Adipocyte (in vitro differentiated cells): ENCODE data around the gene FZD8.

ENCODE experiments used
- DNase-seq: peaks from one replicate; pipeline ENCODE4 v3.0.0-alpha.2; 2015; ENCODE audit warnings: low read depth
- H3K27me3 ChIP-seq: replicated peaks from 2 replicates; pipeline ENCODE4 v1.7.0; 2013; ENCODE audit warnings: mild to moderate bottlenecking, low read length, moderate library complexity; ENCODE audit not compliant: control insufficient read depth, insufficient read depth
- H3K36me3 ChIP-seq: 2 replicates; pipeline ENCODE4 v1.7.0; 2013; ENCODE audit warnings: low read length, mild to moderate bottlenecking, moderate library complexity; ENCODE audit not compliant: control insufficient read depth, insufficient read depth, severe bottlenecking
- H3K4me1 ChIP-seq: 2 replicates; pipeline ENCODE4 v1.7.0; 2013; ENCODE audit warnings: mild to moderate bottlenecking, low read length, moderate library complexity; ENCODE audit not compliant: control insufficient read depth, insufficient read depth
- H3K4me3 ChIP-seq: 2 replicates; pipeline ENCODE4 v1.7.0; 2013; ENCODE audit warnings: mild to moderate bottlenecking, low read length, moderate library complexity
- H3K9ac ChIP-seq: 2 replicates; pipeline ENCODE4 v1.7.0; 2013; ENCODE audit warnings: mild to moderate bottlenecking, low read length, moderate library complexity
- H3K9me3 ChIP-seq: 2 replicates; pipeline ENCODE4 v1.7.0; 2013; ENCODE audit warnings: mild to moderate bottlenecking, low read length, moderate library complexity; ENCODE audit not compliant: control insufficient read depth

The FZD8 gene

GRCh38 chr10:35631404-35631803 is 10.7 kb downstream of the FZD8 start:
- H3K4me3 ChIP-seq: no peak overlapping the region
- peaks cover 13% of the 10 kb centered on the region for H3K4me1 ChIP-seq
- no peaks in the 10 kb centered on the region for H3K36me3 ChIP-seq
- H3K27me3 ChIP-seq: no peaks in the 10 kb centered on the region
- no peaks in the 10 kb centered on the region for H3K9me3 ChIP-seq
- DNase-seq: no peak
- H3K9ac ChIP-seq: no peak overlapping the region

GRCh38 chr10:35626971-35627507 is 15.1 kb downstream of the FZD8 start:
- DNase-seq: peak; percentile 28
- H3K4me3 ChIP-seq: no peak overlapping the region
- no peaks in the 10 kb centered on the region for H3K36me3 ChIP-seq
- H3K27me3 ChIP-seq: no peaks in the 10 kb centered on the region
- H3K9ac ChIP-seq: no peak overlapping the region
- peaks cover 12% of the 10 kb centered on the region for H3K4me1 ChIP-seq
- no peaks in the 10 kb centered on the region for H3K9me3 ChIP-seq

GRCh38 chr10:35614312-35614711 is 27.8 kb downstream of the FZD8 start:
- H3K4me3 ChIP-seq: no peak overlapping the region
- H3K9ac ChIP-seq: no peak overlapping the region
- no peaks in the 10 kb centered on the region for H3K36me3 ChIP-seq
- no peaks in the 10 kb centered on the region for H3K4me1 ChIP-seq
- no peaks in the 10 kb centered on the region for H3K9me3 ChIP-seq
- H3K27me3 ChIP-seq: peaks cover 9% of the 10 kb centered on the region
- no peak for DNase-seq

DNA sequence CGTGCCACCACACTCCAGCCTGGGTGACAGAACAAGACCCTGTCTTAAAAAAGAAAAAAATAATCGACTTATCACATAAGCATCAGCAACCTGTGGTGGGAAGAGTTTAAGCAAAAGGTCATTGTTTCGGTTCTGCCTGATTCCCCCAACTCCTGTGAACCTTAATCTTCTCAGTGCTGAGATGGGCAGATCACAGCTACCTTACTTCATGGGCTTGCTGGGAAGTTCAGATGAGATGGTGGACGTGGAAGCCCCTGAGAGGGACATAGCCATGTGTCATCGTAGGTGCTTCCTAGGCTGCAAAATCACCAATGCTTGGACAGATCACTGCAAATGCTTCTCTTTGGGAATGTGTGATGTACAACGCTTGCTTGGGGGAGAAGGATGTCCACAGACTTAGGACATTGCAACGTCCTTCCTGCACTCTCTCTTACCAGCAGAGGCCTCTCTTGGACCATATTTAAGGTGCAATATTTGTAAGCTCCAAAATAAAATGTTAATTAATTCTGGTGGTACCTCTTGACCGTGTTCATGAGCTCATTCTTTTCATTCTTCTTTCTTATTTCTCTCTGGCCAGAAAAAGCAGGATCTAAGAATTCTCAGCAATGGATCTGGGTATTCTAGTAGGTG is 28.4 kb downstream of the FZD8 start:
- Histone ChIP-seq H3K4me1 (no peaks in the 10 kb centered on the region), H3K9ac (no peak overlapping the region), H3K9me3 (no peaks in the 10 kb centered on the region), H3K4me3 (no peak overlapping the region), H3K36me3 (no peaks in the 10 kb centered on the region), H3K27me3 (peaks cover 9% of the 10 kb centered on the region)
- DNase-seq: peak; percentile 35

GRCh38 chr10:35613107-35613440 is 29.0 kb downstream of the FZD8 start:
- no peaks in the 10 kb centered on the region for H3K36me3 ChIP-seq
- H3K9ac ChIP-seq: no peak overlapping the region
- peaks cover 9% of the 10 kb centered on the region for H3K27me3 ChIP-seq
- no peaks in the 10 kb centered on the region for H3K9me3 ChIP-seq
- no peaks in the 10 kb centered on the region for H3K4me1 ChIP-seq
- no peak overlapping the region for H3K4me3 ChIP-seq
- no peak for DNase-seq

- no peak for DNase-seq
- H3K27me3 ChIP-seq: peaks cover 9% of the 10 kb centered on the region
Observed at GRCh38 chr10:35612385-35613106, 29.6 kb downstream of the FZD8 start.

DNA sequence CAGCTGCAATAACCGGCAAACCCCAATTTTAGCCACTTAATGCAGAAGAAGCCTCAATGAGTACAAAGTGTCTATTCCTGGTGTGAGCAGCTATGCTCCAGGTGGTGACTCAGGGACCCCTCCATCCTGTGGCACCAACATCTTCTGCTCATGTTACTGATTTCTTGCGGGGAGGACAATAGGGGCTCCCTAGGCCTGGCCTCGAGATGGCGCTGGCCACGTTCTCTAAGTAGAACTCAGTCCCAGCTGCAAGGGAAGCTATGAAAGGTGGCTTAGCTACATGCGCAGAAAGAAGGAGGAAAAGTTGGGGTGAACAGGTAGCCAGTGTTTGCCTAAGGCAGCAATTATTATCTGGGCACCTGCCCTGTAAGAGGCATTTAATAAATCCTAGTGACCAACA is 30.3 kb downstream of the FZD8 start:
- Histone ChIP-seq H3K9ac (no peak overlapping the region), H3K4me1 (peaks cover 4% of the 10 kb centered on the region), H3K36me3 (no peaks in the 10 kb centered on the region), H3K4me3 (no peak overlapping the region), H3K27me3 (peaks cover 9% of the 10 kb centered on the region), H3K9me3 (no peaks in the 10 kb centered on the region)
- no peak for DNase-seq

More at GRCh38 chr10:35612385-35613106, 29.6 kb downstream of the FZD8 start:
- H3K4me3 ChIP-seq: no peak overlapping the region
- no peaks in the 10 kb centered on the region for H3K4me1 ChIP-seq
- H3K36me3 ChIP-seq: no peaks in the 10 kb centered on the region
- no peak overlapping the region for H3K9ac ChIP-seq
- H3K9me3 ChIP-seq: no peaks in the 10 kb centered on the region

DNA sequence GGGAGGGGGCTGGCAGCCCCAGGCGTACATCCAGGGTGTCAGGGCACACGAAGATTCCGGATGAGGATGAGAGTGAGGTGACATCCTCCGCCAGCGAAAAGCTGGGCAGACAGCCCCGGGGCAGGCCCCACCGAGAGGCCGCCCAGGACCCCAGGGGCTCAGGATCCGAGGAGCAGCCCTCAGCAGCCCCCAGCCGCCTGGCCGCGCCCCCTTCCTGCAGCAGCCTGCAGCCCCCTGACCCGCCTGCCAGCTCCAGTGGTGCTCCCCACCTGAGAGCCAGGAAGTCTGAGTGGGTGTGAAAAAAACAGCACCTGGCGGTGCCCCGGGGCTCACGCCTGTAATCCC is 33.8 kb downstream of the FZD8 start:
- peaks cover 15% of the 10 kb centered on the region for H3K27me3 ChIP-seq
- no peaks in the 10 kb centered on the region for H3K9me3 ChIP-seq
- no peak overlapping the region for H3K9ac ChIP-seq
- no peak for DNase-seq
- H3K4me1 ChIP-seq: peaks cover 6% of the 10 kb centered on the region
- H3K36me3 ChIP-seq: no peaks in the 10 kb centered on the region
- H3K4me3 ChIP-seq: no peak overlapping the region

DNA sequence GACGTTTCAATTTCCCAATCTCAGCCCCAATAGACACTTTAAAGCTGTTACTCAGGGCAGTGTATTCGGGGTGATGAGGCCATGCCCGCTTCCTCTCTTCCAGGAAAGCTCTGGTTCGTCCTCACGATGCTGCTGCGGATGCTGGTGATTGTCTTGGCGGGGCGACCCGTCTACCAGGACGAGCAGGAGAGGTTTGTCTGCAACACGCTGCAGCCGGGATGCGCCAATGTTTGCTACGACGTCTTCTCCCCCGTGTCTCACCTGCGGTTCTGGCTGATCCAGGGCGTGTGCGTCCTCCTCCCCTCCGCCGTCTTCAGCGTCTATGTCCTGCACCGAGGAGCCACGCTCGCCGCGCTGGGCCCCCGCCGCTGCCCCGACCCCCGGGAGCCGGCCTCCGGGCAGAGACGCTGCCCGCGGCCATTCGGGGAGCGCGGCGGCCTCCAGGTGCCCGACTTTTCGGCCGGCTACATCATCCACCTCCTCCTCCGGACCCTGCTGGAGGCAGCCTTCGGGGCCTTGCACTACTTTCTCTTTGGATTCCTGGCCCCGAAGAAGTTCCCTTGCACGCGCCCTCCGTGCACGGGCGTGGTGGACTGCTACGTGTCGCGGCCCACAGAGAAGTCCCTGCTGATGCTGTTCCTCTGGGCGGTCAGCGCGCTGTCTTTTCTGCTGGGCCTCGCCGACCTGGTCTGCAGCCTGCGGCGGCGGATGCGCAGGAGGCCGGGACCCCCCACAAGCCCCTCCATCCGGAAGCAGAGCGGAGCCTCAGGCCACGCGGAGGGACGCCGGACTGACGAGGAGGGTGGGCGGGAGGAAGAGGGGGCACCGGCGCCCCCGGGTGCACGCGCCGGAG is 34.4 kb downstream of the FZD8 start:
- Histone ChIP-seq H3K9me3 (no peaks in the 10 kb centered on the region), H3K27me3 (peaks cover 15% of the 10 kb centered on the region), H3K4me3 (peak overlapping the region; percentile 75), H3K4me1 (peaks cover 6% of the 10 kb centered on the region), H3K9ac (peak overlapping the region; percentile 38), H3K36me3 (no peaks in the 10 kb centered on the region)
- DNase-seq: no peak

- Histone ChIP-seq H3K9me3 (no peaks in the 10 kb centered on the region), H3K27me3 (peaks cover 6% of the 10 kb centered on the region), H3K4me3 (no peak overlapping the region), H3K36me3 (no peaks in the 10 kb centered on the region), H3K4me1 (peaks cover 6% of the 10 kb centered on the region), H3K9ac (no peak overlapping the region)
- peak; percentile 33 for DNase-seq
Observed at GRCh38 chr10:35606430-35606829, 35.7 kb downstream of the FZD8 start.

- Histone ChIP-seq H3K36me3 (no peaks in the 10 kb centered on the region), H3K9me3 (peaks cover 11% of the 10 kb centered on the region), H3K4me1 (peaks cover 6% of the 10 kb centered on the region), H3K4me3 (no peak within 1 kb of the TSS), H3K27me3 (peaks cover 11% of the 10 kb centered on the region), H3K9ac (no peak within 1 kb of the TSS)
- DNase-seq: no peak
Observed at GRCh38 chr10:35605191-35605590, 36.9 kb downstream of the FZD8 start, which contains the start of gene GJD4. Gene GJD4 (plus strand): TSS chr10:35605341. CDS start chr10:35605568, 227 bp downstream.
